Osteoblast (primary cell): ENCODE data around the gene RGS9. TPM values are rescaled to one million over a fixed set of nuclear protein-coding genes. Genes with fewer than 3 reads are reported as not detected.

Experiments used
- DNase-seq: peaks from one replicate; pipeline ENCODE4 v3.0.0; 2011; ENCODE audit warnings: low spot score, mixed read lengths; ENCODE audit not compliant: insufficient read length; ENCODE audit errors: missing footprints
- H2AFZ ChIP-seq: 2 replicates; pipeline ENCODE4 v1.6.0; 2011; ENCODE audit warnings: mild to moderate bottlenecking, low read length
- H3K27ac ChIP-seq: 2 replicates; pipeline ENCODE4 v1.5.1; 2011; ENCODE audit warnings: mild to moderate bottlenecking, low read depth, low read length, moderate library complexity
- H3K27me3 ChIP-seq: 2 replicates; pipeline ENCODE4 v1.6.0; 2012; ENCODE audit warnings: mild to moderate bottlenecking, control low read depth, inconsistent platforms, low read length, moderate library complexity; ENCODE audit not compliant: insufficient read depth
- H3K36me3 ChIP-seq: 2 replicates; pipeline ENCODE4 v1.5.1; 2011; ENCODE audit warnings: mild to moderate bottlenecking, low read length, control low read depth, moderate library complexity; ENCODE audit not compliant: insufficient read depth
- H3K4me1 ChIP-seq: 2 replicates; pipeline ENCODE4 v1.5.1; 2011; ENCODE audit warnings: mild to moderate bottlenecking, low read length, control low read depth, moderate library complexity; ENCODE audit not compliant: insufficient read depth
- H3K4me2 ChIP-seq: 2 replicates; pipeline ENCODE4 v1.6.0; 2011; ENCODE audit warnings: mild to moderate bottlenecking, low read length; ENCODE audit not compliant: insufficient read depth
- H3K4me3 ChIP-seq: fragments of 200-600 bp; sonication (generic); 3 replicates; pipeline ENCODE4 v1.5.1; 2012; ENCODE audit warnings: mild to moderate bottlenecking, low read length, inconsistent platforms; ENCODE audit not compliant: insufficient read depth
- H3K79me2 ChIP-seq: 2 replicates; pipeline ENCODE4 v1.6.0; 2012; ENCODE audit warnings: mild to moderate bottlenecking, low read length, control low read depth, inconsistent platforms; ENCODE audit not compliant: insufficient read depth
- H3K9me3 ChIP-seq: 2 replicates; pipeline ENCODE4 v1.5.1; 2011; ENCODE audit warnings: low read depth, low read length, control low read depth
- H4K20me1 ChIP-seq: 2 replicates; pipeline ENCODE4 v1.6.0; 2012; ENCODE audit warnings: mild to moderate bottlenecking, low read length, control low read depth; ENCODE audit not compliant: insufficient read depth
- CTCF ChIP-seq: IDR thresholded peaks from 2 replicates; pipeline ENCODE4 v1.5.1; 2011; ENCODE audit warnings: mild to moderate bottlenecking, low read depth, low read length, moderate library complexity; ENCODE audit errors: extremely low read depth
- total RNA-seq: library from RNA; depleted of rRNA; stranded (reverse); fragments of >200 nt; gene quantifications from 2 replicates; pipeline ENCODE4 v1.2.3, GENCODE V29; 2012

RGS9 gene
- total RNA-seq, 1 donor = 0.36 TPM

- Histone ChIP-seq H3K4me3 (no peak overlapping the region), H3K27me3 (peaks cover 23% of the 10 kb centered on the region), H3K9me3 (no peaks in the 10 kb centered on the region), H2AFZ (no peak overlapping the region), H4K20me1 (no peaks in the 10 kb centered on the region), H3K79me2 (no peaks in the 10 kb centered on the region), H3K36me3 (no peaks in the 10 kb centered on the region), H3K27ac (no peak overlapping the region), H3K4me1 (no peaks in the 10 kb centered on the region), H3K4me2 (no peak overlapping the region)
- no peak for TF ChIP-seq CTCF
- DNase-seq = no peak
Measured at GRCh38 chr17:65160516-65160915, 23.3 kb downstream of the RGS9 start.

DNA sequence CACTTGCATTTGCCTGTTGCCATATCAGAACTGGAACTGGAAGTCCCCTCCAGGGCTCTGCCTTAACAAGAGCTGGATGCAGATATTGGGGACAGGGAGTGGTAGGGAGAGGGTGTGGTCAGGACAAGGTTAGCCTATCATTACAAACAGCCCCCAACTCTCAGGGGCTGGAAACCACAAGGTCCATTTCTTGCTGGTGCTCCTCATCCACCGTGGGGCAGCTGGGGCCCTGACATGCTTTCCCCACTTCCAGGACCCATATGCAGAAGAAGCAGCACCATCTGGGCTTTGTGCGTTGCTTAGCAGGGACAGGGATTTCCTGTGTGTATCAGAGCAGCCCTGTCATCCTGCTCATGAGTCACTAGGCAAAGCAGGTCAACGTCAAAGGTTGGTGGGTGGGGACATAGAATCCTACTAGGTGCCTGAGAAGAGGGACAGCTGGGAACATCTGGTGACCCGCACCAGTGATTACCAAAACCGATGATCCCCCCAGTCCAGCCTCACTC is 26.9 kb downstream of the RGS9 start:
- DNase-seq = no peak
- Histone ChIP-seq H3K4me2 (no peak overlapping the region), H3K27ac (no peak overlapping the region)

GRCh38 chr17:65166787-65167186 is 29.6 kb downstream of the RGS9 start:
- no peak overlapping the region for H2AFZ ChIP-seq
- no peaks in the 10 kb centered on the region for H3K79me2 ChIP-seq
- H3K4me3 ChIP-seq = no peak overlapping the region
- H3K4me2 ChIP-seq = no peak overlapping the region
- no peak overlapping the region for H3K27ac ChIP-seq
- no peaks in the 10 kb centered on the region for H3K36me3 ChIP-seq
- peaks cover 18% of the 10 kb centered on the region for H3K27me3 ChIP-seq
- no peaks in the 10 kb centered on the region for H3K9me3 ChIP-seq
- no peak for TF ChIP-seq CTCF
- H4K20me1 ChIP-seq = no peaks in the 10 kb centered on the region
- H3K4me1 ChIP-seq = no peaks in the 10 kb centered on the region
- DNase-seq = no peak

More for the DNA sequence above, 26.9 kb downstream of the RGS9 start:
- H3K4me3 ChIP-seq = no peak overlapping the region
- no peaks in the 10 kb centered on the region for H3K9me3 ChIP-seq
- no peak for TF ChIP-seq CTCF
- no peaks in the 10 kb centered on the region for H3K4me1 ChIP-seq
- H3K27me3 ChIP-seq = peaks cover 19% of the 10 kb centered on the region
- no peaks in the 10 kb centered on the region for H4K20me1 ChIP-seq
- H3K36me3 ChIP-seq = no peaks in the 10 kb centered on the region
- no peak overlapping the region for H2AFZ ChIP-seq
- no peaks in the 10 kb centered on the region for H3K79me2 ChIP-seq

GRCh38 chr17:65167566-65167965 is 30.4 kb downstream of the RGS9 start:
- Histone ChIP-seq H3K36me3 (no peaks in the 10 kb centered on the region), H3K79me2 (no peaks in the 10 kb centered on the region), H3K27me3 (peaks cover 18% of the 10 kb centered on the region), H3K27ac (no peak overlapping the region), H4K20me1 (no peaks in the 10 kb centered on the region), H3K9me3 (no peaks in the 10 kb centered on the region), H3K4me2 (no peak overlapping the region), H2AFZ (no peak overlapping the region), H3K4me1 (no peaks in the 10 kb centered on the region), H3K4me3 (no peak overlapping the region)
- no peak for TF ChIP-seq CTCF
- DNase-seq = no peak
